ENCODE data around the gene CALY. TPM values are rescaled to one million over a fixed set of nuclear protein-coding genes. Genes with fewer than 3 reads are reported as not detected.

CALY gene
- total RNA-seq, 1 donor from 2014 or later: not detected

- Histone ChIP-seq H3K36me3 (peaks cover 27% of the 10 kb centered on the region), H3K27me3 (ENCODE audit: low read depth) (peaks cover 39% of the 10 kb centered on the region), H3K4me3 (peak within 1 kb of the TSS; percentile 34), H3K9me3 (replicated peaks) (no peaks in the 10 kb centered on the region), H3K4me1 (peaks cover 14% of the 10 kb centered on the region), H3K27ac (replicated peaks) (no peak within 1 kb of the TSS)
- intact Hi-C loops (cut with micrococcal nuclease): no loop called here
- TF ChIP-seq CTCF (IDR thresholded peaks at IDR 0.05; ENCODE audit: borderline replicate concordance): no peak
- no peak for DNase-seq
These were observed 60.1 kb downstream of the CALY start, which contains the start of gene ADAM8 for GRCh38 chr10:133276435-133277201. Gene ADAM8 (minus strand): TSS chr10:133276868. CDS start chr10:133276817, 51 bp downstream.

- H3K4me1 ChIP-seq: peaks cover 14% of the 10 kb centered on the region
- no peak for TF ChIP-seq CTCF (IDR thresholded peaks at IDR 0.05; ENCODE audit: borderline replicate concordance)
- no peak for DNase-seq
- intact Hi-C loops (cut with micrococcal nuclease): no loop called here
- peak overlapping the region; percentile 34 for H3K4me3 ChIP-seq
- H3K27me3 ChIP-seq (ENCODE audit: low read depth): peaks cover 39% of the 10 kb centered on the region
- H3K36me3 ChIP-seq: peaks cover 22% of the 10 kb centered on the region
- no peak overlapping the region for H3K27ac ChIP-seq (replicated peaks)
- H3K9me3 ChIP-seq (replicated peaks): no peaks in the 10 kb centered on the region
These were observed 60.6 kb downstream of the CALY start for GRCh38 chr10:133276100-133276434.

GRCh38 chr10:133275684-133276092 is 61.0 kb downstream of the CALY start:
- Histone ChIP-seq H3K4me1 (peaks cover 14% of the 10 kb centered on the region), H3K36me3 (peaks cover 21% of the 10 kb centered on the region), H3K27me3 (ENCODE audit: low read depth) (peaks cover 39% of the 10 kb centered on the region), H3K27ac (replicated peaks) (no peak overlapping the region), H3K9me3 (replicated peaks) (no peaks in the 10 kb centered on the region), H3K4me3 (peak overlapping the region; percentile 34)
- no peak for TF ChIP-seq CTCF (IDR thresholded peaks at IDR 0.05; ENCODE audit: borderline replicate concordance)
- no peak for DNase-seq
- intact Hi-C loops (cut with micrococcal nuclease): no loop called here

- no peak for TF ChIP-seq CTCF (IDR thresholded peaks at IDR 0.05; ENCODE audit: borderline replicate concordance)
- Histone ChIP-seq H3K27ac (replicated peaks) (no peak overlapping the region), H3K4me1 (peaks cover 14% of the 10 kb centered on the region), H3K4me3 (peak overlapping the region; percentile 34), H3K9me3 (replicated peaks) (no peaks in the 10 kb centered on the region), H3K27me3 (ENCODE audit: low read depth) (peaks cover 39% of the 10 kb centered on the region), H3K36me3 (peaks cover 14% of the 10 kb centered on the region)
- intact Hi-C loops (cut with micrococcal nuclease): no loop called here
- DNase-seq: no peak
These were observed 61.7 kb downstream of the CALY start for GRCh38 chr10:133274751-133275683.

Small RNA genes lying within 50 kb of the gene (microRNA-seq; reads per million reads assigned to microRNA genes)
- gene MIR3944: not detected

Other genes starting within 250 kb of the CALY start
- not detected for gene ADGRA1, start 249.0 kb downstream of the CALY start, total RNA-seq
- gene KNDC1, start 176.7 kb downstream of the CALY start, total RNA-seq: 0.11 TPM
- gene UTF1, start 106.7 kb downstream of the CALY start, total RNA-seq: not detected
- gene VENTX, start 99.0 kb downstream of the CALY start, total RNA-seq: 0.33 TPM
- gene ADAM8, start 60.0 kb downstream of the CALY start, total RNA-seq: 1.4 TPM
- 38.9 TPM for gene TUBGCP2, start 28.0 kb downstream of the CALY start, total RNA-seq
- gene ZNF511, start 28.0 kb downstream of the CALY start, total RNA-seq: 40.5 TPM
- gene PRAP1, start 10.5 kb upstream of the CALY start, total RNA-seq: not detected
- gene FUOM, start 21.1 kb upstream of the CALY start, total RNA-seq: 5.1 TPM
- gene ECHS1, start 36.5 kb upstream of the CALY start, total RNA-seq: 212 TPM
- gene PAOX, start 42.4 kb upstream of the CALY start, total RNA-seq: 2.9 TPM
- gene MTG1, start 57.3 kb upstream of the CALY start, total RNA-seq: 14.0 TPM
- not detected for gene SPRN, start 87.7 kb upstream of the CALY start, total RNA-seq
- gene SCART1, start 117.0 kb upstream of the CALY start, total RNA-seq: 0.36 TPM
- 1.1 TPM for gene CYP2E1, start 190.5 kb upstream of the CALY start, total RNA-seq
- 0.44 TPM for gene SYCE1, start 228.7 kb upstream of the CALY start, total RNA-seq

Measured in left ventricle myocardium inferior (tissue), 1 donor.